Measurements from ENCODE around the gene RABL3.

DNA sequence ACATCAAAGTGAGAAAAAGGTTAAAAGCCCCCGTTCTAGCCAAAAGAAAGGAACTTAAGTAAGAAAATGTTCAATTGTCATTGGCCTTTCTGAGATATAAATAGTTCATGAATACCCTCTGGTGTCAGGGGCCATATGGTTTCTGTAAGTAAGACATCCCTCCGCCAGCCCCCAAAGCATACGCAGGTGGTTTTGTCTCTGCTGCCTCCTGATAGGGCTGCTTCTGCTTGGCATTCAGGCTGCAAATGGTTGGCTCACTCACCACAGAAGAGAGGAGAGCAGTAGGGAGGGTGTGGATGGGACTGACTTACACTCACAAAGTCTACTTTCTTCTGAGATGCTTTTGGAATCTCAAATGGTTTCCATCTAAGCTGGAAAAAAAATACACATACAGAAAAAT is 90.0 kb downstream of the RABL3 start:
- TF ChIP-seq POLR2A (IDR thresholded peaks at IDR 0.05) = no peak
- TF ChIP-seq, protein P1, sequence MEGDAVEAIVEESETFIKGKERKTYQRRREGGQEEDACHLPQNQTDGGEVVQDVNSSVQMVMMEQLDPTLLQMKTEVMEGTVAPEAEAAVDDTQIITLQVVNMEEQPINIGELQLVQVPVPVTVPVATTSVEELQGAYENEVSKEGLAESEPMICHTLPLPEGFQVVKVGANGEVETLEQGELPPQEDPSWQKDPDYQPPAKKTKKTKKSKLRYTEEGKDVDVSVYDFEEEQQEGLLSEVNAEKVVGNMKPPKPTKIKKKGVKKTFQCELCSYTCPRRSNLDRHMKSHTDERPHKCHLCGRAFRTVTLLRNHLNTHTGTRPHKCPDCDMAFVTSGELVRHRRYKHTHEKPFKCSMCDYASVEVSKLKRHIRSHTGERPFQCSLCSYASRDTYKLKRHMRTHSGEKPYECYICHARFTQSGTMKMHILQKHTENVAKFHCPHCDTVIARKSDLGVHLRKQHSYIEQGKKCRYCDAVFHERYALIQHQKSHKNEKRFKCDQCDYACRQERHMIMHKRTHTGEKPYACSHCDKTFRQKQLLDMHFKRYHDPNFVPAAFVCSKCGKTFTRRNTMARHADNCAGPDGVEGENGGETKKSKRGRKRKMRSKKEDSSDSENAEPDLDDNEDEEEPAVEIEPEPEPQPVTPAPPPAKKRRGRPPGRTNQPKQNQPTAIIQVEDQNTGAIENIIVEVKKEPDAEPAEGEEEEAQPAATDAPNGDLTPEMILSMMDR (IDR thresholded peaks at IDR 0.05 in 4 of 5, conservative IDR thresholded peaks at IDR 0.05 in 1 of 5) = no peak

Measured in gastrocnemius medialis (tissue), 4 donors.